ENCODE results near the gene RAB24.

Gene RAB24

GRCh38 chr5:177334781-177335700, 31.5 kb upstream of the RAB24 start:
- Histone ChIP-seq H3K36me3 (ENCODE audit: control insufficient read depth, insufficient read depth, low read length) (peaks cover 64% of the 10 kb centered on the region), H3K4me3 (replicated peaks; ENCODE audit: low read depth, low read length) (no peak overlapping the region), H3K27me3 (replicated peaks; ENCODE audit: control insufficient read depth, insufficient read depth, low read length) (no peaks in the 10 kb centered on the region)
- DNase-seq (ENCODE audit: extremely low read depth, insufficient read length), result no peak
- TF ChIP-seq CTCF (IDR thresholded peaks at IDR 0.05; ENCODE audit: insufficient read depth, low read length, poor library complexity, severe bottlenecking), result no peak

GRCh38 chr5:177334155-177334551, 30.6 kb upstream of the RAB24 start:
- Histone ChIP-seq H3K36me3 (ENCODE audit: control insufficient read depth, insufficient read depth, low read length) (peaks cover 64% of the 10 kb centered on the region), H3K4me3 (replicated peaks; ENCODE audit: low read depth, low read length) (no peak overlapping the region), H3K27me3 (replicated peaks; ENCODE audit: control insufficient read depth, insufficient read depth, low read length) (no peaks in the 10 kb centered on the region)
- no peak for DNase-seq (ENCODE audit: extremely low read depth, insufficient read length)
- no peak for TF ChIP-seq CTCF (IDR thresholded peaks at IDR 0.05; ENCODE audit: insufficient read depth, low read length, poor library complexity, severe bottlenecking)

- peaks cover 59% of the 10 kb centered on the region for H3K36me3 ChIP-seq (ENCODE audit: control insufficient read depth, insufficient read depth, low read length)
- no peak overlapping the region for H3K4me3 ChIP-seq (replicated peaks; ENCODE audit: low read depth, low read length)
- H3K27me3 ChIP-seq (replicated peaks; ENCODE audit: control insufficient read depth, insufficient read depth, low read length), result no peaks in the 10 kb centered on the region
- TF ChIP-seq CTCF (IDR thresholded peaks at IDR 0.05; ENCODE audit: insufficient read depth, low read length, poor library complexity, severe bottlenecking), result no peak
- DNase-seq (ENCODE audit: extremely low read depth, insufficient read length), result no peak
Observed at GRCh38 chr5:177333420-177334154, 30.1 kb upstream of the RAB24 start.

- H3K4me3 ChIP-seq (replicated peaks; ENCODE audit: low read depth, low read length), result no peak overlapping the region
- DNase-seq (ENCODE audit: extremely low read depth, insufficient read length), result no peak
- H3K27me3 ChIP-seq (replicated peaks; ENCODE audit: control insufficient read depth, insufficient read depth, low read length), result no peaks in the 10 kb centered on the region
- no peak for TF ChIP-seq CTCF (IDR thresholded peaks at IDR 0.05; ENCODE audit: insufficient read depth, low read length, poor library complexity, severe bottlenecking)
- peaks cover 53% of the 10 kb centered on the region for H3K36me3 ChIP-seq (ENCODE audit: control insufficient read depth, insufficient read depth, low read length)
Observed at GRCh38 chr5:177332896-177333260, 29.4 kb upstream of the RAB24 start.

GRCh38 chr5:177332031-177332895, 28.7 kb upstream of the RAB24 start:
- TF ChIP-seq CTCF (IDR thresholded peaks at IDR 0.05; ENCODE audit: insufficient read depth, low read length, poor library complexity, severe bottlenecking), result no peak
- no peak overlapping the region for H3K4me3 ChIP-seq (replicated peaks; ENCODE audit: low read depth, low read length)
- DNase-seq (ENCODE audit: extremely low read depth, insufficient read length), result no peak
- H3K27me3 ChIP-seq (replicated peaks; ENCODE audit: control insufficient read depth, insufficient read depth, low read length), result no peaks in the 10 kb centered on the region
- peaks cover 50% of the 10 kb centered on the region for H3K36me3 ChIP-seq (ENCODE audit: control insufficient read depth, insufficient read depth, low read length)
